DND-41 (cell line): ENCODE measurements around the gene CDC123.

Source experiments
- ATAC-seq: fragments of 200-7000 bp; cut with Tn5 transposase; 3 replicates; pipeline ENCODE4 v1.9.1; 2021; ENCODE audit warnings: low read depth; ENCODE audit not compliant: insufficient read depth
- DNase-seq: peaks from one replicate; pipeline ENCODE4 v3.0.0-alpha.2; 2020
- H2AFZ ChIP-seq: 2 replicates; pipeline ENCODE4 v1.6.0; 2012; ENCODE audit warnings: low read depth, low read length
- H3K27ac ChIP-seq: 2 replicates; pipeline ENCODE4 v1.5.1; 2012; ENCODE audit warnings: low read length, inconsistent platforms
- H3K27me3 ChIP-seq: fragments of 200-600 bp; sonication (generic); 2 replicates; pipeline ENCODE4 v1.6.0; 2012; ENCODE audit warnings: low read length, mild to moderate bottlenecking, inconsistent platforms; ENCODE audit not compliant: insufficient read depth, poor library complexity
- H3K36me3 ChIP-seq: 2 replicates; pipeline ENCODE4 v1.5.1; 2012; ENCODE audit warnings: low read length, inconsistent platforms; ENCODE audit not compliant: insufficient read depth
- H3K4me1 ChIP-seq: 2 replicates; pipeline ENCODE4 v1.5.1; 2012; ENCODE audit warnings: mild to moderate bottlenecking, low read length; ENCODE audit not compliant: insufficient read depth
- H3K4me2 ChIP-seq: 2 replicates; pipeline ENCODE4 v1.6.0; 2012; ENCODE audit warnings: mild to moderate bottlenecking, moderate library complexity, low read length, inconsistent platforms; ENCODE audit not compliant: insufficient read depth
- H3K4me3 ChIP-seq, 2 experiments: fragments of 200-600 bp in 1 of 2; shearing (Covaris generic) in 1 of 2; 2 replicates each; pipeline ENCODE4 v1.5.1; 2012 to 2016; ENCODE audit warnings: inconsistent platforms in 2 of 2, low read length in 2 of 2, mild to moderate bottlenecking in 2 of 2, low read depth in 1 of 2, moderate library complexity in 1 of 2
- H3K79me2 ChIP-seq: 2 replicates; pipeline ENCODE4 v1.6.0; 2012; ENCODE audit warnings: low read length, inconsistent platforms; ENCODE audit not compliant: insufficient read depth
- H3K9ac ChIP-seq: 2 replicates; pipeline ENCODE4 v1.6.0; 2012; ENCODE audit warnings: low read depth, mild to moderate bottlenecking, inconsistent platforms, low read length, moderate library complexity
- H3K9me3 ChIP-seq: 2 replicates; pipeline ENCODE4 v1.5.1; 2012; ENCODE audit warnings: low read length, moderate library complexity, mild to moderate bottlenecking, inconsistent platforms; ENCODE audit not compliant: insufficient read depth, severe bottlenecking
- H4K20me1 ChIP-seq: 2 replicates; pipeline ENCODE4 v1.6.0; 2012; ENCODE audit warnings: low read length; ENCODE audit not compliant: insufficient read depth
- CTCF ChIP-seq: IDR thresholded peaks from 2 replicates; pipeline ENCODE4 v1.5.1; 2012; ENCODE audit warnings: borderline replicate concordance, low read length, moderate library complexity, mild to moderate bottlenecking; ENCODE audit not compliant: poor library complexity, severe bottlenecking; ENCODE audit errors: extremely low read depth
- EZH2 ChIP-seq: IDR thresholded peaks from 3 replicates; pipeline ENCODE4 v1.6.1; 2012; ENCODE audit warnings: borderline replicate concordance, low read depth, mild to moderate bottlenecking, moderate library complexity, low read length, inconsistent platforms; ENCODE audit not compliant: severe bottlenecking

The CDC123 gene

GRCh38 chr10:12179606-12180170 lies 16.3 kb upstream of the CDC123 start:
- Histone ChIP-seq H3K9me3 (no peaks in the 10 kb centered on the region), H3K9ac (no peak overlapping the region), H3K27ac (no peak overlapping the region), H3K27me3 (no peaks in the 10 kb centered on the region), H3K79me2 (no peaks in the 10 kb centered on the region), H2AFZ (no peak overlapping the region), H3K36me3 (peaks cover 60% of the 10 kb centered on the region), H3K4me1 (no peaks in the 10 kb centered on the region), H3K4me3 (no peak overlapping the region), H3K4me2 (no peak overlapping the region), H4K20me1 (no peaks in the 10 kb centered on the region)
- DNase-seq (no peak), ATAC-seq (no peak)
- TF ChIP-seq CTCF: no peak
- TF ChIP-seq EZH2: no peak

- Histone ChIP-seq H3K4me2 (no peak overlapping the region), H3K4me3 (no peak overlapping the region), H3K79me2 (no peaks in the 10 kb centered on the region), H3K4me1 (no peaks in the 10 kb centered on the region), H3K9ac (no peak overlapping the region), H4K20me1 (no peaks in the 10 kb centered on the region), H3K36me3 (peaks cover 64% of the 10 kb centered on the region), H3K9me3 (no peaks in the 10 kb centered on the region), H3K27me3 (no peaks in the 10 kb centered on the region), H2AFZ (no peak overlapping the region), H3K27ac (no peak overlapping the region)
- no peak for ATAC-seq
- DNase-seq: no peak
- TF ChIP-seq EZH2 (no peak), CTCF (peak; percentile 5)
These were observed 15.6 kb upstream of the CDC123 start for GRCh38 chr10:12180221-12180974.

- Histone ChIP-seq H2AFZ (no peak overlapping the region), H3K27me3 (no peaks in the 10 kb centered on the region), H3K36me3 (peaks cover 68% of the 10 kb centered on the region), H3K4me2 (no peak overlapping the region), H3K9me3 (no peaks in the 10 kb centered on the region), H3K9ac (no peak overlapping the region), H3K4me3 (no peak overlapping the region), H4K20me1 (no peaks in the 10 kb centered on the region), H3K79me2 (no peaks in the 10 kb centered on the region), H3K27ac (no peak overlapping the region), H3K4me1 (no peaks in the 10 kb centered on the region)
- DNase-seq (no peak), ATAC-seq (no peak)
- no peak for TF ChIP-seq EZH2
- TF ChIP-seq CTCF: no peak
These were observed 14.8 kb upstream of the CDC123 start for GRCh38 chr10:12181065-12181775.
